GM10847 (cell line): ENCODE data around the gene NAALADL2.

Experiments used
- POLR2A ChIP-seq: IDR thresholded peaks from 2 replicates; pipeline ENCODE4 v1.6.1; 2011; ENCODE audit not compliant: insufficient read length; ENCODE audit errors: extremely low read depth

Gene NAALADL2

GRCh38 chr3:175185903-175186302 lies 326.8 kb downstream of the NAALADL2 start:
- no peak for TF ChIP-seq POLR2A

GRCh38 chr3:175186511-175186910 lies 327.4 kb downstream of the NAALADL2 start:
- no peak for TF ChIP-seq POLR2A

GRCh38 chr3:175187586-175187985 lies 328.5 kb downstream of the NAALADL2 start:
- TF ChIP-seq POLR2A, result no peak

- no peak for TF ChIP-seq POLR2A
These were observed 333.4 kb downstream of the NAALADL2 start for GRCh38 chr3:175192536-175192935.

GRCh38 chr3:175193815-175194518 lies 334.8 kb downstream of the NAALADL2 start:
- no peak for TF ChIP-seq POLR2A

GRCh38 chr3:175198991-175199783 lies 340.1 kb downstream of the NAALADL2 start:
- TF ChIP-seq POLR2A, result no peak

GRCh38 chr3:175199961-175200360 lies 340.8 kb downstream of the NAALADL2 start:
- TF ChIP-seq POLR2A, result no peak

GRCh38 chr3:175200391-175201095 lies 341.4 kb downstream of the NAALADL2 start:
- no peak for TF ChIP-seq POLR2A

- no peak for TF ChIP-seq POLR2A
These were observed 348.2 kb downstream of the NAALADL2 start for GRCh38 chr3:175207361-175207760.

GRCh38 chr3:175208326-175208725 lies 349.2 kb downstream of the NAALADL2 start:
- TF ChIP-seq POLR2A, result no peak

GRCh38 chr3:175211466-175211865 lies 352.3 kb downstream of the NAALADL2 start:
- TF ChIP-seq POLR2A, result no peak

- TF ChIP-seq POLR2A, result no peak
These were observed 353.8 kb downstream of the NAALADL2 start for GRCh38 chr3:175212896-175213295.

GRCh38 chr3:175214216-175214615 lies 355.1 kb downstream of the NAALADL2 start:
- no peak for TF ChIP-seq POLR2A

- TF ChIP-seq POLR2A, result no peak
These were observed 356.7 kb downstream of the NAALADL2 start for GRCh38 chr3:175215833-175216232.

- TF ChIP-seq POLR2A, result no peak
These were observed 363.2 kb downstream of the NAALADL2 start for GRCh38 chr3:175222356-175222755.

- no peak for TF ChIP-seq POLR2A
These were observed 364.9 kb downstream of the NAALADL2 start for GRCh38 chr3:175224051-175224450.
